Hepatic stellate cell (primary cell): Measurements from ENCODE around the gene SPTLC3.

Source experiments
- DNase-seq: peaks from one replicate; pipeline ENCODE4 v3.0.0; 2011; ENCODE audit warnings: low spot score

SPTLC3 gene

GRCh38 chr20:13186043-13186774 lies 177.4 kb downstream of the SPTLC3 start:
- DNase-seq, result no peak

- DNase-seq, result no peak
Observed at GRCh38 chr20:13187899-13188298, 179.1 kb downstream of the SPTLC3 start.

GRCh38 chr20:13199279-13199678 lies 190.5 kb downstream of the SPTLC3 start:
- no peak for DNase-seq

GRCh38 chr20:13200767-13201500 lies 192.2 kb downstream of the SPTLC3 start:
- DNase-seq, result no peak

GRCh38 chr20:13202565-13202964 lies 193.8 kb downstream of the SPTLC3 start:
- no peak for DNase-seq

- no peak for DNase-seq
Observed at GRCh38 chr20:13205425-13205824, 196.7 kb downstream of the SPTLC3 start.

GRCh38 chr20:13205848-13206434 lies 197.2 kb downstream of the SPTLC3 start:
- DNase-seq, result no peak

GRCh38 chr20:13207016-13207415 lies 198.2 kb downstream of the SPTLC3 start:
- no peak for DNase-seq

GRCh38 chr20:13211956-13212618 lies 203.3 kb downstream of the SPTLC3 start:
- no peak for DNase-seq

- DNase-seq, result no peak
Observed at GRCh38 chr20:13212750-13213149, 204.0 kb downstream of the SPTLC3 start.

- DNase-seq, result no peak
Observed at GRCh38 chr20:13213335-13213734, 204.6 kb downstream of the SPTLC3 start.

GRCh38 chr20:13216533-13216932 lies 207.8 kb downstream of the SPTLC3 start:
- no peak for DNase-seq
